RWPE2 (cell line): ENCODE data around the gene PAK1.

ENCODE experiments used
- ATAC-seq: fragments of 200-7000 bp; cut with Tn5 transposase; 3 replicates; pipeline ENCODE4 v1.9.1; 2021; ENCODE audit warnings: low read depth
- DNase-seq: peaks from one replicate; pipeline ENCODE4 v3.0.0-alpha.2; 2020; ENCODE audit warnings: low spot score
- H3K27ac ChIP-seq: fragments of 450-650 bp; 2 replicates; pipeline ENCODE4 v1.5.1; 2017; ENCODE audit warnings: mild to moderate bottlenecking; ENCODE audit not compliant: poor library complexity, severe bottlenecking
- H3K27me3 ChIP-seq: fragments of 250-450 bp; sonication (Bioruptor Pico); 2 replicates; pipeline ENCODE4 v1.5.1; 2021; ENCODE audit warnings: mild to moderate bottlenecking, moderate library complexity; ENCODE audit not compliant: insufficient read depth, poor library complexity, severe bottlenecking
- H3K36me3 ChIP-seq: fragments of 250-450 bp; sonication (Bioruptor Pico); 2 replicates; pipeline ENCODE4 v1.5.1; 2020; ENCODE audit warnings: low read depth, mild to moderate bottlenecking, moderate library complexity
- H3K4me1 ChIP-seq: fragments of 250-450 bp; sonication (Bioruptor Pico); 2 replicates; pipeline ENCODE4 v1.5.1; 2021; ENCODE audit warnings: mild to moderate bottlenecking, moderate library complexity; ENCODE audit not compliant: insufficient read depth, poor library complexity, severe bottlenecking
- H3K4me3 ChIP-seq: fragments of 250-450 bp; sonication (Bioruptor Pico); 2 replicates; pipeline ENCODE4 v1.5.1; 2021; ENCODE audit warnings: mild to moderate bottlenecking, moderate library complexity; ENCODE audit not compliant: severe bottlenecking
- H3K9me3 ChIP-seq: fragments of 250-450 bp; sonication (Bioruptor Pico); 2 replicates; pipeline ENCODE4 v1.5.1; 2021; ENCODE audit warnings: mild to moderate bottlenecking, moderate library complexity; ENCODE audit not compliant: severe bottlenecking
- TF ChIP-seq, protein P1 (sequence below): fragments of 450-650 bp; IDR thresholded peaks from one replicate; pipeline ENCODE4 v1.5.1; 2017; ENCODE audit warnings: mild to moderate bottlenecking, moderate library complexity; ENCODE audit not compliant: poor library complexity, severe bottlenecking

The PAK1 gene

DNA sequence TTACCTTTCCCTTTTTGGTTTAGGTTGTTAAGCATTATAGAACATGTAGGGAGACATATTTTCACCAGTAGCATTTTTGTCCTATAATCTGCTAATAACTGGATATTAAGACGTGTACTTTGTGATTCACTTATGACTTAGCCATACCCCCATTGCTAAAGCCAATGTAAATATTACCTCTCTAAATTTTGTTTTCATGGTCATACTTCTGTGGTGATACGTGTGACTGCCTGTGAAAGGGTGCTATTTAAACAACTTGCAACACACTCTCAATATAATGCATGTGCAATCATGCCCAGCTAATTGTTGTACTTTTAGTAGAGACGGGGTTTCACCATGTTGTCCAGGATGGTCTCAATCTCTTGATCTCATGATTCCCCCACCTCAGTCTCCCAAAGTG lies 36.2 kb upstream of the PAK1 start:
- Histone ChIP-seq H3K4me3 (no peak overlapping the region), H3K9me3 (no peaks in the 10 kb centered on the region), H3K36me3 (no peaks in the 10 kb centered on the region), H3K27ac (peak overlapping the region; percentile 6), H3K27me3 (no peaks in the 10 kb centered on the region), H3K4me1 (peaks cover 46% of the 10 kb centered on the region)
- no peak for DNase-seq
- ATAC-seq: peak; percentile 87
- TF ChIP-seq, protein P1, sequence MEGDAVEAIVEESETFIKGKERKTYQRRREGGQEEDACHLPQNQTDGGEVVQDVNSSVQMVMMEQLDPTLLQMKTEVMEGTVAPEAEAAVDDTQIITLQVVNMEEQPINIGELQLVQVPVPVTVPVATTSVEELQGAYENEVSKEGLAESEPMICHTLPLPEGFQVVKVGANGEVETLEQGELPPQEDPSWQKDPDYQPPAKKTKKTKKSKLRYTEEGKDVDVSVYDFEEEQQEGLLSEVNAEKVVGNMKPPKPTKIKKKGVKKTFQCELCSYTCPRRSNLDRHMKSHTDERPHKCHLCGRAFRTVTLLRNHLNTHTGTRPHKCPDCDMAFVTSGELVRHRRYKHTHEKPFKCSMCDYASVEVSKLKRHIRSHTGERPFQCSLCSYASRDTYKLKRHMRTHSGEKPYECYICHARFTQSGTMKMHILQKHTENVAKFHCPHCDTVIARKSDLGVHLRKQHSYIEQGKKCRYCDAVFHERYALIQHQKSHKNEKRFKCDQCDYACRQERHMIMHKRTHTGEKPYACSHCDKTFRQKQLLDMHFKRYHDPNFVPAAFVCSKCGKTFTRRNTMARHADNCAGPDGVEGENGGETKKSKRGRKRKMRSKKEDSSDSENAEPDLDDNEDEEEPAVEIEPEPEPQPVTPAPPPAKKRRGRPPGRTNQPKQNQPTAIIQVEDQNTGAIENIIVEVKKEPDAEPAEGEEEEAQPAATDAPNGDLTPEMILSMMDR: no peak

DNA sequence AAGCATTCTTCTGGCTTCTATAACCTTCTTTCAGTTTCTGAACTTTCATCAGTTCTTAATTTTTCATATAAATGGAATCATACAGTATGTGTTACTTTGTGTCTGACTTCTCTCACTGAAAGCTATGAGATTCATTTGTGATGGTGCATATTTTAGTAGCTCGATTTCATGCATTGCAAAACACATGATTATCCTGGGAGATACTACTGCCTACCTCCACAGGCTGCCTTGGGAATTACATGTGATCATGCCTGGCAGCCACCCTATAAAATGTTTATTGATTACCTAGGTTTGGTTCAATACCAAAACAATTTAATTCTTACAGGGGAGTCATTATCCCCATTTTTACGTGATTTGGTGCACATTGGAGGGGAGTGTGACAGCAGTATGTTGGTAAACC lies 34.1 kb upstream of the PAK1 start:
- H3K4me1 ChIP-seq: peaks cover 45% of the 10 kb centered on the region
- H3K9me3 ChIP-seq: no peaks in the 10 kb centered on the region
- no peaks in the 10 kb centered on the region for H3K36me3 ChIP-seq
- no peak overlapping the region for H3K4me3 ChIP-seq
- ATAC-seq (no peak), DNase-seq (no peak)
- H3K27me3 ChIP-seq: no peaks in the 10 kb centered on the region
- H3K27ac ChIP-seq: no peak overlapping the region
- TF ChIP-seq, protein P1: peak; percentile 22

DNA sequence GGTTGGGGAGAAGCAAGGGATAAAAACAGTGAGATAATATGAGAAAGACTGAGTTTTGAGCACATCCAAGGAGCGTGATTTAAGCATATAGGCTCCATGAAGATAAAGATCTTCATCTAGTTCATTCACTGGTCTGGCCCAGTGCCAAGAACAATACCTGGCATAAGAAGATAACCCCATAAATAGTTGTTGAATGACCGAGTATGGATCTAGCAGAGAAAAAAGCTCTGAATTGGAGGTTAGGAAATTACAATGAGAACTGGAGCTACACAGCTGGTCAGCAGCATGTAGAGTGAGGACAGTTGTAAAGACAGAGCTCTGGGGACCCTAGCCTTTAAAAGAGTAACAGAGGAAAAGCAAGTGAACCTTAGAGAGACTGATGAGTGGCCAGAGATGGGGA lies 33.0 kb upstream of the PAK1 start:
- Histone ChIP-seq H3K27me3 (no peaks in the 10 kb centered on the region), H3K36me3 (no peaks in the 10 kb centered on the region), H3K27ac (peak overlapping the region; percentile 0), H3K4me3 (no peak overlapping the region), H3K9me3 (no peaks in the 10 kb centered on the region), H3K4me1 (peaks cover 45% of the 10 kb centered on the region)
- TF ChIP-seq, protein P1: no peak
- ATAC-seq (peak; percentile 84), DNase-seq (peak; percentile 87)

DNA sequence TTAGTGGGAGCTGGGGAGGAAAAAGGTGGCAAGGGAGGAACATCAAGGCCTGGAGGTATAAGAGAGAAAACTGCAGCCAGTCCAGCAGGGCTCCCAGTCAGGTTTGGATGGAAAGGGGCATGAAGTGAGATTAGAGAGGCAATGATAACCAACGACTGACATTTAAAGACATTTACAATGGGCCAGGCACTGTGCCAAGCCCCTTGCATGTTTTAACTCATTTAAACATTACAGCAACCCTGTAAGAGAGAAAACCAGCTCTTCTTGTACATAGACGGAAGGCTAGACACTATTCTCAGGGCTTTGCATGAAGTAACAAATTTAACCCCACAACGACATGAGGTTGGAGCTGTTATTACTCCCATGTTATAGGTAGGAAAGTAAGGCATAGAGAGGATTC lies 32.1 kb upstream of the PAK1 start:
- no peaks in the 10 kb centered on the region for H3K27me3 ChIP-seq
- no peaks in the 10 kb centered on the region for H3K9me3 ChIP-seq
- TF ChIP-seq, protein P1: no peak
- ATAC-seq (no peak), DNase-seq (no peak)
- H3K4me1 ChIP-seq: peaks cover 44% of the 10 kb centered on the region
- no peak overlapping the region for H3K4me3 ChIP-seq
- H3K36me3 ChIP-seq: no peaks in the 10 kb centered on the region
- peak overlapping the region; percentile 0 for H3K27ac ChIP-seq

DNA sequence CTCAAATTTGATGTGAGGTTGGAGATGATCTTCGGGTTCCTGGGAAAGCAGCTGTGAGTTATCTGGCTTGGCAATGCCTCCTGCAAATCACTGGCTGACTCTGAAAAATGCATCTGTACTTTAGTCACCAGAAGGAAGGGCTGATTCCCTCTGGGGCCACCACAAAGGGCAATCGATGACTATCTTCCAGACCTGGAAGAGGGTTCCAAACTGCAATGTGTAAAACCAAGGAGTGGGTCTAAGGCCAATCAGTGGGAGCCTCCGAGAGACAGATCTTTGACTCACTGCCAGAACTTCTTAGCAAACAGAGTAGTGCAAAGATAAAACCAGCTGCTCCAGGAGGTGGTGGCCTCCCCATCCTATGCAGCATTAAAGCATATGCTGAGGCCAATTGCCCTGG lies 29.1 kb upstream of the PAK1 start:
- no peaks in the 10 kb centered on the region for H3K9me3 ChIP-seq
- peaks cover 27% of the 10 kb centered on the region for H3K4me1 ChIP-seq
- H3K4me3 ChIP-seq: no peak overlapping the region
- no peak overlapping the region for H3K27ac ChIP-seq
- ATAC-seq: no peak
- TF ChIP-seq, protein P1: no peak
- no peaks in the 10 kb centered on the region for H3K27me3 ChIP-seq
- H3K36me3 ChIP-seq: no peaks in the 10 kb centered on the region
- DNase-seq: no peak
